PC-3 (cell line): ENCODE data around the gene SSBP2. TPM values are rescaled to one million over a fixed set of nuclear protein-coding genes. Genes with fewer than 3 reads are reported as not detected.

Experiments
- ATAC-seq: fragments of 200-7000 bp; cut with Tn5 transposase; 2 replicates; pipeline ENCODE4 v1.9.1; 2020; ENCODE audit warnings: mild to moderate bottlenecking, moderate library complexity
- BruUV-seq: library from RNA; stranded (reverse); fragments of 400-500 nt; replicated peaks from 2 replicates; lab custom pipeline; 2021; lab: Mats Ljungman, UMichigan
- CTCF ChIA-PET: fragments of 300-600 bp; sonication (Branson Sonifier 250); formaldehyde crosslinking; loops from one replicate; lab custom pipeline; 2022; ENCODE audit warnings: antibody characterized with exemption; lab: Charles Lee
- POLR2A ChIA-PET: fragments of 300-600 bp; sonication (Branson Sonifier 250); formaldehyde crosslinking; loops from one replicate; lab custom pipeline; 2022; ENCODE audit warnings: antibody characterized with exemption; ENCODE audit not compliant: unreplicated experiment; lab: Charles Lee
- DNase-seq: peaks from one replicate; pipeline ENCODE4 v3.0.0-alpha.2; 2015
- H2AFZ ChIP-seq: fragments of 300-600 bp; sonication (generic); 2 replicates; pipeline ENCODE4 v1.6.0; 2016; ENCODE audit warnings: antibody characterized with exemption, low read length
- H3F3A ChIP-seq: fragments of 300-600 bp; sonication (generic); one replicate; pipeline ENCODE4 v1.6.0; 2017; ENCODE audit warnings: antibody characterized with exemption, low read length, control low read depth, mild to moderate bottlenecking; ENCODE audit not compliant: unreplicated experiment
- H3K27ac ChIP-seq: fragments of 300-600 bp; sonication (generic); 2 replicates; pipeline ENCODE4 v1.5.1; 2016; ENCODE audit warnings: mild to moderate bottlenecking, low read length
- H3K27me3 ChIP-seq: fragments of 300-600 bp; sonication (generic); 2 replicates; pipeline ENCODE4 v1.6.1; 2016; ENCODE audit warnings: low read length, mixed read lengths
- H3K36me3 ChIP-seq: fragments of 300-600 bp; sonication (generic); 2 replicates; pipeline ENCODE4 v1.6.1; 2016; ENCODE audit warnings: low read depth, mixed run types, low read length, mixed read lengths
- H3K4me1 ChIP-seq: fragments of 300-600 bp; sonication (generic); 2 replicates; pipeline ENCODE4 v1.5.1; 2016; ENCODE audit warnings: low read length; ENCODE audit not compliant: insufficient read depth
- H3K4me2 ChIP-seq: fragments of 300-600 bp; sonication (generic); 2 replicates; pipeline ENCODE4 v1.6.0; 2016; ENCODE audit warnings: low read length
- H3K4me3 ChIP-seq: fragments of 300-600 bp; sonication (generic); 2 replicates; pipeline ENCODE4 v1.5.1; 2016; ENCODE audit warnings: mild to moderate bottlenecking, low read length, mixed read lengths
- H3K79me2 ChIP-seq: fragments of 300-600 bp; sonication (generic); 2 replicates; pipeline ENCODE4 v1.6.1; 2017; ENCODE audit warnings: low read length, mixed read lengths
- H3K9ac ChIP-seq: fragments of 300-600 bp; sonication (generic); 2 replicates; pipeline ENCODE4 v1.6.0; 2016; ENCODE audit warnings: mild to moderate bottlenecking, low read length
- H3K9me2 ChIP-seq: fragments of 300-600 bp; sonication (generic); replicated peaks from 2 replicates; pipeline ENCODE4 v1.6.1; 2016; ENCODE audit warnings: mixed run types, low read length, mixed read lengths
- H3K9me3 ChIP-seq: fragments of 300-600 bp; sonication (generic); 2 replicates; pipeline ENCODE4 v1.6.1; 2016; ENCODE audit warnings: low read length, mixed read lengths
- H4K20me1 ChIP-seq: fragments of 300-600 bp; sonication (generic); 2 replicates; pipeline ENCODE4 v1.6.1; 2016; ENCODE audit warnings: low read length, mixed read lengths
- CTCF ChIP-seq: fragments of 300-600 bp; sonication (generic); conservative IDR thresholded peaks from 2 replicates; pipeline ENCODE4 v1.5.1; 2017; ENCODE audit warnings: antibody characterized with exemption, low read depth, mild to moderate bottlenecking, low read length
- EZH2 ChIP-seq: fragments of 300-600 bp; sonication (generic); IDR thresholded peaks from one replicate; pipeline ENCODE4 v1.6.1; 2017; ENCODE audit warnings: antibody characterized with exemption, mild to moderate bottlenecking, low read length; ENCODE audit not compliant: unreplicated experiment
- EZH2phosphoT487 ChIP-seq: fragments of 300-600 bp; sonication (generic); IDR thresholded peaks from 2 replicates; pipeline ENCODE4 v1.6.1; 2018; ENCODE audit warnings: mild to moderate bottlenecking, antibody characterized with exemption, low read length, borderline replicate concordance
- intact Hi-C: fragments of 100-400 bp; cut with micrococcal nuclease; formaldehyde crosslinking; loops from 2 replicates; pipeline ENCODE4 v1.9.0; 2023
- total RNA-seq: library from RNA; depleted of rRNA; stranded (reverse); fragments of >200 nt; gene quantifications from 2 replicates; pipeline ENCODE4 v1.2.3, GENCODE V29; 2014

The SSBP2 gene
- total RNA-seq, 1 experiment from 2014 or later, result 5.8 TPM

GRCh38 chr5:81708889-81709288 is 42.0 kb downstream of the SSBP2 start:
- Histone ChIP-seq H4K20me1 (no peaks in the 10 kb centered on the region), H2AFZ (no peak overlapping the region), H3K4me2 (no peak overlapping the region), H3K36me3 (no peaks in the 10 kb centered on the region), H3F3A (no peaks in the 10 kb centered on the region), H3K4me3 (no peak overlapping the region), H3K4me1 (no peaks in the 10 kb centered on the region), H3K9ac (no peak overlapping the region), H3K27me3 (no peaks in the 10 kb centered on the region), H3K9me2 (no peaks in the 10 kb centered on the region), H3K27ac (no peak overlapping the region), H3K9me3 (no peaks in the 10 kb centered on the region), H3K79me2 (no peaks in the 10 kb centered on the region)
- ChIA-PET CTCF (no interaction called here), POLR2A (interaction anchor here (0.6 kb wide), 1 partner anchor 35 kb away, joined by 4 read pairs; no protein-coding TSS in a partner anchor)
- ATAC-seq (no peak), DNase-seq (no peak)
- intact Hi-C loops, result no loop called here
- no peak for TF ChIP-seq EZH2phosphoT487
- no peak for TF ChIP-seq EZH2
- no peak for TF ChIP-seq CTCF
- BruUV-seq, result no TSS peak

GRCh38 chr5:81703840-81704239 is 47.1 kb downstream of the SSBP2 start:
- Histone ChIP-seq H3K9me3 (no peaks in the 10 kb centered on the region), H3K9ac (no peak overlapping the region), H4K20me1 (no peaks in the 10 kb centered on the region), H3K79me2 (no peaks in the 10 kb centered on the region), H3K9me2 (no peaks in the 10 kb centered on the region), H3K27me3 (no peaks in the 10 kb centered on the region), H3F3A (no peaks in the 10 kb centered on the region), H3K27ac (no peak overlapping the region), H3K4me3 (no peak overlapping the region), H3K36me3 (no peaks in the 10 kb centered on the region), H3K4me2 (no peak overlapping the region), H2AFZ (no peak overlapping the region), H3K4me1 (peaks cover 4% of the 10 kb centered on the region)
- ChIA-PET CTCF (no interaction called here), POLR2A (no interaction called here)
- intact Hi-C loops, result no loop called here
- no peak for ATAC-seq
- DNase-seq, result no peak
- no TSS peak for BruUV-seq
- TF ChIP-seq EZH2phosphoT487 (no peak), EZH2 (no peak), CTCF (no peak)

GRCh38 chr5:81700166-81700565 is 50.7 kb downstream of the SSBP2 start:
- H4K20me1 ChIP-seq, result no peaks in the 10 kb centered on the region
- ChIA-PET CTCF (no interaction called here), POLR2A (interaction anchor here (0.6 kb wide), 1 partner anchor 15 kb away, joined by 4 read pairs; no protein-coding TSS in a partner anchor)
- no peaks in the 10 kb centered on the region for H3K9me2 ChIP-seq
- H3K4me3 ChIP-seq, result no peak overlapping the region
- no peaks in the 10 kb centered on the region for H3K36me3 ChIP-seq
- H3K9me3 ChIP-seq, result no peaks in the 10 kb centered on the region
- no peak overlapping the region for H3K27ac ChIP-seq
- intact Hi-C loops, result no loop called here
- BruUV-seq, result no TSS peak
- peaks cover 7% of the 10 kb centered on the region for H3K4me1 ChIP-seq
- no peak for TF ChIP-seq CTCF
- TF ChIP-seq EZH2phosphoT487, result no peak
- TF ChIP-seq EZH2, result no peak
- no peaks in the 10 kb centered on the region for H3K27me3 ChIP-seq
- no peak for ATAC-seq
- no peaks in the 10 kb centered on the region for H3K79me2 ChIP-seq
- no peak overlapping the region for H3K9ac ChIP-seq
- H3K4me2 ChIP-seq, result no peak overlapping the region
- H3F3A ChIP-seq, result no peaks in the 10 kb centered on the region
- H2AFZ ChIP-seq, result no peak overlapping the region
- DNase-seq, result no peak
